ENCODE measurements around the gene MCM7. TPM values are rescaled to one million over a fixed set of nuclear protein-coding genes. Genes with fewer than 3 reads are reported as not detected.

Gene MCM7
- total and polyA plus RNA-seq, 2 of the 4 experiments (the other 2 are of a cell fraction) = 104 to 137 TPM

GRCh38 chr7:100111914-100112313 lies 10.7 kb upstream of the MCM7 start:
- Histone ChIP-seq H2BK15ac (ENCODE audit: low read depth, low read length) (no peak overlapping the region), H4K20me1 (ENCODE audit: insufficient read depth, low read length) (no peaks in the 10 kb centered on the region; the same call in 1 of the 2 replicates), H3K9ac (ENCODE audit: low read depth, low read length) (no peak overlapping the region), H2BK5ac (ENCODE audit: low read depth, low read length, poor library complexity, severe bottlenecking) (no peak overlapping the region), H3K9me3 (ENCODE audit: control insufficient read depth, insufficient read depth, low read length) (no peaks in the 10 kb centered on the region), H3K4me1 (ENCODE audit: control insufficient read depth, insufficient read depth, low read length) (no peaks in the 10 kb centered on the region), H3K14ac (replicated peaks; ENCODE audit: low read depth, low read length) (no peak overlapping the region), H3K4me3 (ENCODE audit: insufficient read depth, low read depth, low read length) (no peak overlapping the region), H3K36me3 (ENCODE audit: control insufficient read depth, insufficient read depth, low read length) (peaks cover 59% of the 10 kb centered on the region), H3K4me2 (ENCODE audit: low read depth, low read length) (no peak overlapping the region), H2BK20ac (ENCODE audit: low read depth, low read length) (no peak overlapping the region), H3K9me1 (ENCODE audit: insufficient read depth, low read length) (no peaks in the 10 kb centered on the region), H3K23ac (ENCODE audit: low read depth, low read length) (no peak overlapping the region), H3K4ac (ENCODE audit: low read depth, low read length) (no peak overlapping the region), H3K18ac (ENCODE audit: low read depth, low read length) (no peak overlapping the region), H3K79me1 (ENCODE audit: low read depth in 1 of 2, low read length in 2 of 2) (peaks cover 0 to 18% of the 10 kb centered on the region in 2 experiments; a peak in 1 of 4 replicates), H4K8ac (ENCODE audit: low read depth in 2 of 2, low read length in 2 of 2) (no peak overlapping the region), H4K91ac (ENCODE audit: insufficient read depth, low read depth, low read length) (no peak overlapping the region), H2AK5ac (ENCODE audit: low read depth, low read length) (no peak overlapping the region), H3K56ac (ENCODE audit: extremely low read depth, insufficient read depth, low read length) (no peak overlapping the region), H3K27ac (ENCODE audit: insufficient read depth, low read length) (no peak overlapping the region), H4K5ac (ENCODE audit: low read depth, low read length) (no peak overlapping the region), H3K27me3 (ENCODE audit: control insufficient read depth, insufficient read depth, low read length) (no peaks in the 10 kb centered on the region), H2AK9ac (replicated peaks; ENCODE audit: low read depth, low read length, poor library complexity) (no peak overlapping the region), H2AFZ (replicated peaks; ENCODE audit: low read length, poor library complexity) (no peak overlapping the region), H2BK120ac (ENCODE audit: low read depth, low read length) (no peak overlapping the region)
- ATAC-seq (ENCODE audit: low read depth) = no peak
- CTCF ChIA-PET = interaction anchor here (0.5 kb wide), 1 partner anchor 19 kb away, joined by 3 read pairs; no protein-coding TSS in a partner anchor
- intact Hi-C loops (cut with micrococcal nuclease) (no loop called here), dilution Hi-C loops (cut with HindIII; ENCODE audit: low sequenced_read_pairs, unreplicated experiment) (no loop called here), in situ Hi-C loops (cut with MboI; ENCODE audit: low sequenced_read_pairs) (no loop called here)
- DNase-seq = no peak
- no TSS peak for BruUV-seq (replicated peaks)
- no CpG with 5 or more reads among the region's 13 CpGs for WGBS, 2 experiments (ENCODE audit: extremely low coverage in 2 of 2, insufficient read length in 1 of 2)
- POLR2A ChIA-PET (ENCODE audit: unreplicated experiment) = interaction anchor here (0.6 kb wide), 1 partner anchor 22 kb away, joined by 8 read pairs; no protein-coding TSS in a partner anchor
- no peak for TF ChIP-seq RFX5 (IDR thresholded peaks at IDR 0.05; ENCODE audit: low read depth, low read length)
- TF ChIP-seq BHLHE40 (IDR thresholded peaks at IDR 0.05; ENCODE audit: low read depth, low read length) = no peak
- TF ChIP-seq RAD21 (IDR thresholded peaks at IDR 0.05; ENCODE audit: low read length) = no peak
- no peak for TF ChIP-seq FOS (IDR thresholded peaks at IDR 0.05; ENCODE audit: low read depth, low read length)
- no peak for TF ChIP-seq MXI1 (IDR thresholded peaks at IDR 0.05; ENCODE audit: borderline replicate concordance, low read depth, low read length)
- no peak for TF ChIP-seq NFE2L2 (IDR thresholded peaks at IDR 0.05; ENCODE audit: low read depth, low read length)
- no peak for TF ChIP-seq MAZ (IDR thresholded peaks at IDR 0.05; ENCODE audit: borderline replicate concordance, low read depth, low read length)
- TF ChIP-seq RCOR1 (IDR thresholded peaks at IDR 0.05; ENCODE audit: insufficient replicate concordance, low read length) = no peak
